COR-L47 (cell line): Measurements from ENCODE around the gene ATG9B.
"Not testable (repeated sequence)": the region's sequence is repeated elsewhere in the genome, so short reads cannot be mapped to it uniquely, and the experiment has no call there.

Source experiments
- DNase-seq: peaks from one replicate; lab custom pipeline; 2025; lab: John Stamatoyannopoulos, UW

ATG9B gene

DNA sequence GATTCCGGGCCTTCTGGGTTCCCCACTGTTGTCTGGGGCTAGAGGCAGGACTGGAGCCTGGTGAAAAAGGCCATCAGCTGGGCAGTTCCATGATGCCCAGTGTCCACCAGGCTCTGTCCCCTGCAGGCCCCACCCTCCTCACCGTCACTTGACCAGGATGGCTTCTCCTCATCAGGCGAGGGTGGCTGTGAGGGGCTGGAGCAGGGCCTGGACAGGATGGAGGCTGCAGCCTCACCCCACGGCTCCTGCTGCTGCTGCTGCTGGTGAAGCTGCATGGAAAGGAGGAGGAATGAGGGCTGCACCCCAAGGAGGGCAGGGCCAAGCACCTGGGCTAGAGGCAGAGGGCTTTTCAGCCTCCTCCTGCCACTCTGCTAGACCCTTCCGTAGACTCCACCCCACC is 8.3 kb downstream of the ATG9B start:
- DNase-seq = no peak

DNA sequence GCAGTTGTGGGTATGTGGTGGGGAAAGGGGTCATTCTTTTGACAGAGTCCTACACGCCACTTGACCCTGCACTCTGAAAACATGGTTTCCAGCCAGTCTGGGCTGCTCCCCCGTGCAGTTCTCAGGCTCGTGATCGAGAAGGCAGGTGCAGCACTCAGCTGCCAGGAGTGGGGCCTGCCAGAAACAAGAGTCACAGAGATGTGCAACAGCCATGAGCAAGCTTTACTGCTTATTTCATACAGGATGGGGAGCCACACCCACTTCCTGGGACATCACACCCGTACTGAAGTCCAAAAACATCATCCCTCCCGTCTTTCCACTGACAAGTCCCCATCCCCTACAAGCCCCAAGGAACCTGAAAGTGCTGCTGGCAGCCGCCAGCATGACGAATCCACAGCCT is 9.3 kb downstream of the ATG9B start:
- no peak for DNase-seq

DNA sequence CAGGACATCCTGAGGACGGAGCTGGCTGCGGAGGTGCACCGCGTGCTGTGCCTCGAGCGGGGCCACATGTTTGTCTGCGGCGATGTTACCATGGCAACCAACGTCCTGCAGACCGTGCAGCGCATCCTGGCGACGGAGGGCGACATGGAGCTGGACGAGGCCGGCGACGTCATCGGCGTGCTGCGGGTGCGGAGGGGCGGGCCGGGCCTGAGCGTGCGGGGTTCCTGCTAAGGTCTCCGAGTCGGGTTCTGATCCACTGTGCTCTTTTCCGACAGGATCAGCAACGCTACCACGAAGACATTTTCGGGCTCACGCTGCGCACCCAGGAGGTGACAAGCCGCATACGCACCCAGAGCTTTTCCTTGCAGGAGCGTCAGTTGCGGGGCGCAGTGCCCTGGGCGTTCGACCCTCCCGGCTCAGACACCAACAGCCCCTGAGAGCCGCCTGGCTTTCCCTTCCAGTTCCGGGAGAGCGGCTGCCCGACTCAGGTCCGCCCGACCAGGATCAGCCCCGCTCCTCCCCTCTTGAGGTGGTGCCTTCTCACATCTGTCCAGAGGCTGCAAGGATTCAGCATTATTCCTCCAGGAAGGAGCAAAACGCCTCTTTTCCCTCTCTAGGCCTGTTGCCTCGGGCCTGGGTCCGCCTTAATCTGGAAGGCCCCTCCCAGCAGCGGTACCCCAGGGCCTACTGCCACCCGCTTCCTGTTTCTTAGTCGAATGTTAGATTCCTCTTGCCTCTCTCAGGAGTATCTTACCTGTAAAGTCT is 10.4 kb downstream of the ATG9B start:
- DNase-seq = no peak

DNA sequence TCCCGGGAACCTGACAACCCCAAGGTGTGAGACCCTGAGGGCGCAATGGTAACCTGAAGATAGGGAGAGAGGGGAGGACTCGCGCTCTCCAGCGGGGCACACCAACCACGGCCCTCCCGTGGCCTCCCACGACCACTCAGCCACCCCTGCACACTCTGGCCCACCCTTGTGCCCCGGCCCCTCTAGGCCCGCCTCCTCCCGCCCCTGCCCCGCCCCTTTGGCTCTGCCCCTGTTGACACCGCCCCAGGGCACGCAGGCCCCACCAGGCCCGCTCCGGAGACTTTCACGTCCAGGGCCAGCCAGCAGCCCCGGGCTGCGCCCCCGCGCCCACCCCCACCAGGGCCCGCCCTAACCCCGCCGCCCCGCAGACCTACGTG is 10.9 kb downstream of the ATG9B start:
- no peak for DNase-seq

DNA sequence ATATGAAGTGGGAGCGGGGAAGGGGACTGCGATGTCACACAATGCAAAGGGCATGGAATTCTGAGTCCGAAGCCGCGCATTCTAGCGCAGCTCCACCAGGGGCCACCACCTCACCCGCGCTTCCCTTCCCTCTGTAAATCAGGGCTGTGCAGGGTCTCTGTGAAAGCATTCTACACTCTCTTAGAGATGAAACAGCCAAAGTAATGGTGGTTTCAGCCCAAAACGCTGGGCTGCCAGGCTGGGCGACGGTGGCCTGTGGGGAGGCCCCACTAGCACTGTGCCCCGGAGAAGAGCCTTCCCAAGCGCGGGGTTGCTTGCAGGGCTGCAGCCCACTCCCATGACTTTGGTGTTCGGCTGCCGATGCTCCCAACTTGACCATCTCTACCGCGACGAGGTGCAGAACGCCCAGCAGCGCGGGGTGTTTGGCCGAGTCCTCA is 11.4 kb downstream of the ATG9B start:
- DNase-seq = no peak

DNA sequence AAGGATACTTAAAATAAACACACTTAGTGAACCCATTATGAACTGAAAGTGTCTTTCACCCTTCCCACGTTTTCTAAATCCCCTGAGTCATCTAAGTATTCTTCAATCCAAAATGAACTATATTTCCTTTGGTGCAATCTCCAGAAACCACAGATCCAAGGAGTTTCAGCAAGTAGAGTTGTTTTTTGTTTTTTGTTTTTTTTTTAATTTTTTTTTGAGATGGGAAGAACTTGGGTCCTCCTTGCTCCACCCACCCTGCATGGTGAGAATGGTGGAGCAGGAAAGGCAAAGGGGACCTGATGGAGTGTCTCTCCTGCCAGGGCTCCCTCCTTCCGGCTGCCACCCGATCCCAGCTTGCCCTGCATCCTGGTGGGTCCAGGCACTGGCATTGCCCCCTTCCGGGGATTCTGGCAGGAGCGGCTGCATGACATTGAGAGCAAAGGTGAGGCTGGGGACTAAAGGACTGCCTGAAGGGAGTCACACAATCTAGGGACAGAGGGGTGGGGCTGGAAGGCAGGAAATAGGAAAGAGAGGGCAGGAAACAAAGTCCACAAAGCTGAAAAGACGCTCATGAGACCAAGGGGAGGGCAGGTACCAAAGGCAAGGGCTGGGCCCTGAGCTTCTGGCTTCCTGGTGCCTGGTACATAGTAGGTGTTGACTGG is 12.1 kb downstream of the ATG9B start:
- DNase-seq = no peak

DNA sequence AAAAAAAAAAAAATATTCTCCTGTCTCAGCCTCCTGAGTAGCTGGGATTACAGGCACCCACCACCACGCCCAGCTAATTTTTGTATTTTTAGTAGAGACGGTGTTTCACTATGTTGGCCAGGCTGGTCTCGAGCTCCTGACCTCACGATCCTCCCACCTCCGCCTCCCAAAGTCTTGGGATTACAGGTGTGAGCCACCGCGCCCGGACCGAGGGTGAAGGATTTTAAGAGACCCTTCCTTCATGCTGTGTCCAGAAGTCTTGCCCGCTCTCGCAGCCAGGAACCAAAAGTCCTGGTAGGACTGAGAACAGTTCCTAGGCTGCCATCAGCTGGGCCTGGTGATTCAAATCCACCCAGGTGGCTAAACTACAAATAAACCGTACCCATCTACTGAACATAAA is 12.7 kb downstream of the ATG9B start:
- DNase-seq = not testable (repeated sequence)

DNA sequence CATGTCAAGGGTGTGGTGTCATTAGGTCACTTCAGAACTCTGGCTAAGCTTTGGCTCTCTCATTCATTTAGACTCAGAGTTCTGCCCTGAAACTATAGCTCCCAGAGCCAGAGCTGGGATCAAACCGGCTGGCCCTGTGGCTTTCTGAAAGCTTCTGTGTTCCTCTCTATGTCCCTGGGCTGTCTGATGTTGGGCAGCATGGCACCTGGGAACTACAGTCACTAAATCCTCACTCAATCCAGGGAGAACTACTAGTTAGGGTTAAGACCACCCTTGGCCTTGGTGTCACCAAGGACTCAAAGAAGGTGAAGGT is 13.2 kb downstream of the ATG9B start:
- DNase-seq = no peak

DNA sequence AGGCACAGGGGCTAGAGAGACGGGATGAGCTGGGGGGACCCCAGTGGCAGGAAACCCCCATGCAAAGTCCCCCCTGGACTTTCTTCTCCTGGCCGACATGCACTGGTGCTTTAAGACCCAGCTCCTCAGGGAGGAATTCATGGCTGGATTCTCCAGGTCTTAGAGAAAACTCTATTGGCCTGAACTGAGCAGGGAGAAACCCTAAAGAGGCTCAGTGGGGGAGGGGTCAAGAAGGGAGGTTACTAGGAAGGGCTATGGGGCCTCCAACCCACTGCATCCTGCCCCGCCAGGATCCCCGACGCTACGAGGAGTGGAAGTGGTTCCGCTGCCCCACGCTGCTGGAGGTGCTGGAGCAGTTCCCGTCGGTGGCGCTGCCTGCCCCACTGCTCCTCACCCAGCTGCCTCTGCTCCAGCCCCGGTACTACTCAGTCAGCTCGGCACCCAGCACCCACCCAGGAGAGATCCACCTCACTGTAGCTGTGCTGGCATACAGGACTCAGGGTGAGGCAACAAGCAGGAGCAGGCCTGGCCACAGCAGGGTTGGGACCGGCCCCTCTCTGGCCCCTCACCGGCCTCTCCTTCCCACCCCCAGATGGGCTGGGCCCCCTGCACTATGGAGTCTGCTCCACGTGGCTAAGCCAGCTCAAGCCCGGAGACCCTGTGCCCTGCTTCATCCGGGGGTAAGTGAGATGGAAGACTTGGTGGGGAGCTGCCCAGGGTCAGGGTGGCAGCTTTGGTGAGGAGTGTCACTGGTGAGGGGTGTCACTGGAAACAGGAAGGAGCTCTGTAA is 13.8 kb downstream of the ATG9B start:
- DNase-seq = no peak

DNA sequence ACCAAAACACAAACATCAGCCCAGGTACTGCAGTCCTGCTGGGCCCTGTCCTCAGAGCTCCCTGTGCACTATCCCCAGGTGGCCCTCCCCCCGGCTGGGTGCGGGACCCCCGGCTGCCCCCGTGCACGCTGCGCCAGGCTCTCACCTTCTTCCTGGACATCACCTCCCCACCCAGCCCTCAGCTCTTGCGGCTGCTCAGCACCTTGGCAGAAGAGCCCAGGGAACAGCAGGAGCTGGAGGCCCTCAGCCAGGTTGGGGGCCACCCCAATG is 14.3 kb downstream of the ATG9B start:
- DNase-seq = no peak

DNA sequence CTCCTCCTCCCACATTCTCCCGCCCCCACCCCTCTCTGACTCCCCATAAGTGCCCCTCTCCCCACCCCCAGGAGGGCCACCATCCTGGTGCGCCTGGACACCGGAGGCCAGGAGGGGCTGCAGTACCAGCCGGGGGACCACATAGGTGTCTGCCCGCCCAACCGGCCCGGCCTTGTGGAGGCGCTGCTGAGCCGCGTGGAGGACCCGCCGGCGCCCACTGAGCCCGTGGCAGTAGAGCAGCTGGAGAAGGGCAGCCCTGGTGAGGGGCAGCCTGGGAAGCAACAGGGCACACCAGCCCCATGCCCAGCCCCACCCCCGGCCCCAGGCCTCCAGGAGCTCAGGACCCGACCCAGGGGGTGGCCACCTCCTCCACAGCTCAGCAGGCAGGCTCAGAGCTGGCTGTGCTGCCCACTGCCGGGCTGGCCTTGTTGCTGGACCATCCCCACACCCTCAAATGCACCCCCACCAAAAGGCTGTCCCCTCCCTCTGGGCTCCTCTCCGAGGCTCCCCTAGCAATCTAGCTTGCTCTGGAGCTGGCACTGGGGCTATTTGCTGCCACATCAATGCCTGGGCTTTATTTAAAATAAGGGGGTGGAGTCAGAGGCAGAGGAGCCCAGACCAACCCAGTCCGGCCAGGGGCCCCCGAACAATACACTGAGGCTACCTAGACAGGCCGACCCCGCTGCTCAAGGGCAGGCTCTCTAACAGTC is 14.8 kb downstream of the ATG9B start:
- DNase-seq = no peak

DNA sequence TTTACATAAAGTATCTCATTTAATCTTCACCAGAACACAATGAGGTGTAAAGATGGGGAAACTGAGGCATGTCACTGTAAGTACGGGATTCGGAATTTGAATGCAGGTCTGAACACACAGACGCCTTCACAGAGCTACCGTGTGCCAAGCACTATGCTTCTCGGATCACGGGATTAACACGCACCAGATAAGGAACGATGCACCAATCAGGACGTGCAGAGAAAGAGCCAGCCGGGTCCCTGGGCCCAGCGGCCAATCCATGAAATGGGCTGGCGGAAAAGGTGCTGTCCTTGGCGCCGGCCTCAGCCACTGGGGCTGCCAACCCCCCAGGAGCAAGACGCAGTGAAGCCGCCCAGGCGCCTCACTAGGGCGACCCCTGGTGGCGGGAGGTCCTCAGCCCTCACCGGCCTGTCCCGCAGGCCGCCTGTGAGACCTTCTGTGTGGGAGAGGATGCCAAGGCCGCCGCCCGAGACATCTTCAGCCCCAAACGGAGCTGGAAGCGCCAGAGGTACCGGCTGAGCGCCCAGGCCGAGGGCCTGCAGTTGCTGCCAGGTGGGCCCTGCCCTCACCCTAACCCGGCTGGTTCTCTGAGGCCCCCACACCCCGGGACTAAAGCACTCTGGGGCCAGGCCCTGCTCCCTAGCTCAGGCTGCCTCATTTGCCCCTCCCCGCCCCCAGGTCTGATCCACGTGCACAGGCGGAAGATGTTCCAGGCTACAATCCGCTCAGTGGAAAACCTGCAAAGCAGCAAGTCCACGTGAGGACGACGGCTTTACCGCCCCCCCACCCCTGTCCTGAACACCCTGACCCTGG is 15.6 kb downstream of the ATG9B start:
- DNase-seq = no peak

DNA sequence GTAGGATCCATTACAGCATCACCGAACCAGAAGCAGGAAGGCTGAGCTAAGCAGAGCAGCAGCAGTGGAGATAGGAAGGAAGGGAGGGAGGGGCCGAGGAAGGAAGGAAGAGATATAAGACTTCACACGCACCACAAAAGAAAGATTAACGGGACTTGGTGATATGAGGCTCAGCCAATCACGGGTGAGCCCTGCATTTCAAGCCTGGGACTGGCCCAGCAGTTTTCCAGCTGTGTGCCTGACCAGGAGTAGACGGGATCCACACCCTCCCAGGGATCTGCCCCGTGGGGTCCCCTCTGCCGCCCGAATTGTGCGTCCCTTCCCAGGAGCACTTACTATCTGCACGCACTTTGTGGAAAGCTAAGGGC is 16.2 kb downstream of the ATG9B start:
- no peak for DNase-seq

DNA sequence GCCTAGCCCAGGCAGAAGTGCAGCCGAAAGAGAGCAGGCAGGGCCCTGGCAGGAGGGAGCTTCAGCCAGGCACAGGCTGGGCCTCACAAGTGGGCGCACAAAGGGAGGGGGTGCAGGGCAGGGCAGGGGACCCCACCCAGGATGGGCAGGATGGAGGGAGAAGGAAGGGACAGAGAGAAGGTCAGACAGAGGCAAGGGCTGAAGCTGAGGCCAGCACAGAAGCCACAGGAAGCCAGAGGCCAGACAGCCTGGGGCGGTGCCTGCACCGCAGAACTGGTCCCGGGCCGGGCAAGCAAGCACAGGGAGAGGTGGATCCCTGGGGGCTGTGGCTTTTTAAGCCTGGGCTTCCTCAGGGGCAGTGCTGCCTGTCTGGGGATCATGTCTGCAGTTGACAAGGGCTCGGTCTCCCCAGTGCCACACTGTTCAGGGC is 16.8 kb downstream of the ATG9B start:
- no peak for DNase-seq

DNA sequence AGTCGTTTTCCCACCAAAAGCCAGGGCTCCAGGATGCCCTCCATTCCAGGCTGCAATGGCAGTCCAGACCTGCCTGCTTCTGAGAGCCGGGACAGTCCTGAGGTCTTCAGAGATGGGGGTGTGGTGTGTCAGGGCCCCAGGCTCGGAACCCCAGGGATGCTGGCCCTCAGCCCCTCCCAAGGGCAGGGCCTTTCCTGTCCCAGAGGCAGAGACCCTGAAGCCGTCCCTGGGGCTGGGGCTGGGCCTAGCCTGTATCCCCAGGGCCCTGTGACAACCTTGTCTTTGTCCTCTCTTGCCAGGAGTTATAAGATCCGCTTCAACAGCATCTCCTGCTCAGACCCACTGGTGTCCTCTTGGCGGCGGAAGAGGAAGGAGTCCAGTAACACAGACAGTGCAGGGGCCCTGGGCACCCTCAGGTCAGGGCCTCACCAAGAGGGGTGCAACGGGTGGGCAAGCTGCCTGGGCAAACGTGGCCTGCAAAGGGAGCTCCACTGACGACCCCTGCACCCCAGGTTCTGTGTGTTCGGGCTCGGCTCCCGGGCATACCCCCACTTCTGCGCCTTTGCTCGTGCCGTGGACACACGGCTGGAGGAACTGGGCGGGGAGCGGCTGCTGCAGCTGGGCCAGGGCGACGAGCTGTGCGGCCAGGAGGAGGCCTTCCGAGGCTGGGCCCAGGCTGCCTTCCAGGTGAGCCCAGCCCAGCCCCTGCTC is 17.5 kb downstream of the ATG9B start:
- no peak for DNase-seq

DNA sequence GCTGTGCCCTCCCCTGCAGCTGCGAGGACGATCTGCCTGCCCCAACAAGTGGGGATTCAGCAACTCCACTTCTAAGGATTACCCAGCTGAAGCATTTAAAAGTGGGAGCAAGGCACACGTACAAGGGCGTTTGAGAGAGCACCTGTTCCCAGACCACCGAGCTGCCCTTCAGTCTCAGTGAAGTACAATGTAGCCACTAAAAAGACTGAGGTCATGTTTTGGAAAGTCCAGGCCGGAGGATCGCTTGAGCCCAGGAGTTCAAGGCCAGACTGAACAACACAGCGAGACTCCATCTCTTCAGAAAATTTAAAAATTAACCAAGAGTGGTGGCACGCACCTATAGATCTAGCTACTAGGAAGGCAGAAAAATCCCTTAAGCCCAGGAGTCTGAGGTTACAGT is 18.7 kb downstream of the ATG9B start:
- DNase-seq = no peak

DNA sequence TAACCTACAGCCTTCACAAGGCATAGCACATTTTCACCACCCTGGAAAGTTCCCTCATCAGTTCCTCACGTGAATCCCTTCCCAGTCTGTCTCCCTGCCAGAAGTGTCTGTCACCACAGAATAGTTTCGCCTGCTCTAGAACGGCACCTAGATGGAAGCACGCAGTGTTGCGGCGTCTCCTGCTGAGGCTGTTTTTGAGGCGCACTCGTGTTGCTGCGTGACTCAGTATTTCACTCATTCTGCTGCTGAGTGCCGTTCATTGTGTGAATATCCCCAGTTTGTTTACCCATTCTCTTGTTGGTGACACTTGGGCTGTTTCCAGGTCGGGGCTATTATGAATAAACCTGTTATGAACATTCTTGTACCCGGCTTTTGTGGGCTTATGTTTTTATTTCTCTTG is 20.7 kb downstream of the ATG9B start:
- DNase-seq = peak; percentile 58

DNA sequence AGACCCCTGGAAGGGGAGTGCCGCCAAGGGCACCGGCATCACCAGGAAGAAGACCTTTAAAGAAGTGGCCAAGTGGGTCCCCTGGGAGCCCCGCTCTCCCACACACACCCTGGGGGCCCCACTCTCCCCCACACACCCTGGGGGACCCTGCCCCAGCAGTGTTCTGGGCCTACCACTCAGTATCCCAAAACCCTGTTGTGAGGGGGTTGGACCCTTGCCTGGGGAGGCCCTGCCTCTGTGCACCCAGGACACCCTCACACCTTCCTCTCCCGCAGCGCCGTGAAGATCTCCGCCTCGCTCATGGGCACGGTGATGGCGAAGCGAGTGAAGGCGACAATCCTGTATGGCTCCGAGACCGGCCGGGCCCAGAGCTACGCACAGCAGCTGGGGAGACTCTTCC is 22.7 kb downstream of the ATG9B start:
- DNase-seq = no peak

DNA sequence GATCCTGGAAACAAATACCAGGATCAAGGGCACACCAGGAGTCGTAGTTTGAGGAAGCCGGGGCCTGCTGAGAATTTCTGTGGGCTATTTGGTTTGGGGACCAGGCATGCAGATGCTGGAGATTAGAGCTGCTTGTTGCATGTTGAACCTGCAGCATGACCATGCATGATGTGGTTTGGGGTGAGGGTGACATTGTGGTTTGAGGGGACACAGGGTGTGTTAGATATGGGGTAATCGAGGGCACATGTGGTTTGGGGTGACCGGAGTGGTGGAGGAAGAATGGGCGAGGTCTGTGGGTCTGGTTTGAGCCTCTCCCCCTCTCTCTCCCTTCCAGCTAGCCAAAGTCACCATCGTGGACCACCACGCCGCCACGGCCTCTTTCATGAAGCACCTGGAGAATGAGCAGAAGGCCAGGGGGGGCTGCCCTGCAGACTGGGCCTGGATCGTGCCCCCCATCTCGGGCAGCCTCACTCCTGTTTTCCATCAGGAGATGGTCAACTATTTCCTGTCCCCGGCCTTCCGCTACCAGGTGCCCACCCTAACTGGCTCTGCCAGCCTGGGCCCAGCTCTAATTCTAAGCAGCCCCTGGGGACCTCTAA is 23.3 kb downstream of the ATG9B start:
- DNase-seq = no peak

DNA sequence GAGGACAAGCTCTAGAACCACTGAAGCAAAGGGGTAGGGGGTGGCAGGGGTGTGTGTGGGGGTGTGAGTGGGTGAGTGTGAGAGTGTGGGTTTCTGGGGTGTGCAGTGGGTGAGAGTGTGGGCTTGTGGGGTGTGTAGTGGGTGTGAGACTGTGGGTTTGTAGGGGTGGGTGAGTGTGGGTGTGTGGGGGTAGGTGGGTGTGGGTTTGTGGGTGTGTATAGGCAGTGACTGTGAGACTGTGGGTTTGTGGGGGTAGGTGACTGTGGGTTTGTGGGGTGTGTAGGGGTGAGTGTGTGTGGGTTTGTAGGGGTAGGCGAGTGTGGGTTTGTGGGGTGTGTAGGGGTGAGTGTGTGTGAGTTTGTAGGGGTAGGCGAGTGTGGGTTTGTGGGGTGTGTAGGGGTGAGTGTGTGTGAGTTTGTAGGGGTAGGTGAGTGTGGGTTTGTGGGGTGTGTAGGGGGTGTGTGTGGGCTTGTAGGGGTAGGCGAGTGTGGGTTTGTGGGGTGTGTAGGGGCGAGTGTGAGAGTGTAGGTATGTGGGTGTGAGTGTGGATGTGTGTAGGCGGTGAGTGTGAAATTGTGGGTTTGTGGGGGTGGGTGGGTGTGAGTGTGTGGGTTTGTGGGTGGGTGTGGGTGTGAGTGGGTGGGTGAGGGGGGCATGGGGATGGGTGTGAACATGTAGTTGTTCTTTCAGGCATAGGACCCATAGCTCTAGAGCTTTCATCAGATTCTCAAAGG is 24.6 kb downstream of the ATG9B start:
- DNase-seq = no peak
